Gastrocnemius medialis (tissue), 4 donors: Measurements from ENCODE around the gene SH2D2A. TPM values are rescaled to one million over a fixed set of nuclear protein-coding genes. Genes with fewer than 3 reads are reported as not detected.

Experiments
- ATAC-seq, 2 donors: fragments of 150-250 bp; one replicate each; pipeline ENCODE4 v1.9.1; 2016
- DNase-seq, 2 donors: peaks; one replicate each; pipeline ENCODE4 v3.0.0-alpha.2; 2019
- H3K27ac ChIP-seq, 4 donors: fragments of 200-600 bp; sonication (generic); 1 replicate in 1 of 4; 2 replicates in 3 of 4; pipeline ENCODE4 v1.5.1; 2016 to 2018; ENCODE audit warnings: mild to moderate bottlenecking in 2 of 4, moderate library complexity in 1 of 4
- H3K27me3 ChIP-seq, 3 donors: fragments of 200-600 bp; sonication (generic) in 2 of 3; 1 replicate in 1 of 3; 2 replicates in 2 of 3; pipeline versions ENCODE4 v1.5.1 to v1.6.0; 2016 to 2019; ENCODE audit warnings: mild to moderate bottlenecking in 1 of 3, moderate library complexity in 1 of 3
- H3K36me3 ChIP-seq, 2 donors: fragments of 200-600 bp; sonication (generic) in 1 of 2; one replicate each; pipeline ENCODE4 v1.5.1; 2017 to 2018
- H3K4me1 ChIP-seq, 2 donors: fragments of 200-600 bp; sonication (generic) in 1 of 2; one replicate each; pipeline ENCODE4 v1.5.1; 2016 to 2017; ENCODE audit warnings: mild to moderate bottlenecking in 2 of 2
- H3K4me3 ChIP-seq, 4 donors: fragments of 200-600 bp; sonication (generic) in 3 of 4; 1 replicate in 1 of 4; 2 replicates in 3 of 4; pipeline ENCODE4 v1.5.1; 2016 to 2019; ENCODE audit warnings: mild to moderate bottlenecking in 2 of 4
- H3K9me3 ChIP-seq, 3 donors: fragments of 200-600 bp; sonication (generic) in 2 of 3; 1 replicate in 1 of 3; 2 replicates in 2 of 3; pipeline ENCODE4 v1.5.1; 2016 to 2019
- CTCF ChIP-seq, 5 experiments: fragments of 450-650 bp in 3 of 5; fragments of 200-600 bp in 2 of 5; sonication (generic) in 2 of 5; IDR thresholded peaks in 4 of 5; conservative IDR thresholded peaks in 1 of 5; 1 replicate in 4 of 5; 2 replicates in 1 of 5; pipeline ENCODE4 v1.5.1; 2016 to 2019; ENCODE audit warnings: antibody characterized with exemption in 5 of 5, mild to moderate bottlenecking in 3 of 5, moderate library complexity in 3 of 5
- POLR2A ChIP-seq, 2 donors: fragments of 450-650 bp; IDR thresholded peaks; one replicate each; pipeline ENCODE4 v1.6.1; 2017; ENCODE audit warnings: antibody characterized with exemption in 2 of 2, mild to moderate bottlenecking in 2 of 2, moderate library complexity in 2 of 2
- in situ Hi-C, 4 donors: fragments of 200-750 bp; cut with MboI; loops; one replicate each; pipeline versions ENCODE4 v1.15.0 to v1.8.0; 2017; ENCODE audit warnings: low sequenced_read_pairs in 4 of 4
- intact Hi-C: fragments of 100-400 bp; cut with DNase I; formaldehyde crosslinking; loops from one replicate; pipeline ENCODE4 v1.15.1; 2023; ENCODE audit warnings: low total_unique reads
- total RNA-seq, 4 donors: library from RNA; depleted of rRNA; stranded (reverse); fragments of >200 nt; gene quantifications; one replicate each; pipeline versions ENCODE4 v1.1.0 to v1.2.3, GENCODE V29; 2016

The SH2D2A gene
- total RNA-seq, 4 donors from 2014 or later, result 0.82 to 1.1 TPM; not detected in 2

- Histone ChIP-seq H3K36me3 (peaks cover 0 to 76% of the 10 kb centered on the region in 2 donors), H3K4me3 (no peak overlapping the region), H3K27ac (no peak overlapping the region), H3K27me3 (no peaks in the 10 kb centered on the region), H3K4me1 (no peaks in the 10 kb centered on the region), H3K9me3 (no peaks in the 10 kb centered on the region)
- DNase-seq (no peak), ATAC-seq (no peak)
- intact Hi-C loops, result no loop called here
- no peak for TF ChIP-seq POLR2A (IDR thresholded peaks at IDR 0.05)
- TF ChIP-seq CTCF (IDR thresholded peaks at IDR 0.05 in 4 of 5, conservative IDR thresholded peaks at IDR 0.05 in 1 of 5), result no peak
- in situ Hi-C loops, result no loop called here
These were observed 26.9 kb downstream of the SH2D2A start for GRCh38 chr1:156789621-156790318.

GRCh38 chr1:156788136-156788535, 28.5 kb downstream of the SH2D2A start:
- in situ Hi-C loops (no loop called here), intact Hi-C loops (no loop called here)
- no peak overlapping the region for H3K4me3 ChIP-seq
- H3K9me3 ChIP-seq, result no peaks in the 10 kb centered on the region
- peaks cover 0 to 77% of the 10 kb centered on the region in 2 donors for H3K36me3 ChIP-seq
- H3K27ac ChIP-seq, result no peak overlapping the region
- TF ChIP-seq POLR2A (IDR thresholded peaks at IDR 0.05) (no peak), CTCF (IDR thresholded peaks at IDR 0.05 in 4 of 5, conservative IDR thresholded peaks at IDR 0.05 in 1 of 5) (no peak)
- ATAC-seq, result no peak
- H3K27me3 ChIP-seq, result no peaks in the 10 kb centered on the region
- H3K4me1 ChIP-seq, result no peaks in the 10 kb centered on the region
- DNase-seq, result no peak

GRCh38 chr1:156786640-156787039, 30.0 kb downstream of the SH2D2A start:
- Histone ChIP-seq H3K9me3 (no peaks in the 10 kb centered on the region), H3K27me3 (no peaks in the 10 kb centered on the region), H3K4me1 (peaks cover 2 to 5% of the 10 kb centered on the region in 2 donors), H3K4me3 (no peak overlapping the region), H3K36me3 (peaks cover 0 to 69% of the 10 kb centered on the region in 2 donors), H3K27ac (no peak overlapping the region)
- DNase-seq, result no peak
- TF ChIP-seq POLR2A (IDR thresholded peaks at IDR 0.05) (no peak), CTCF (IDR thresholded peaks at IDR 0.05 in 4 of 5, conservative IDR thresholded peaks at IDR 0.05 in 1 of 5) (no peak)
- no peak for ATAC-seq
- intact Hi-C loops (no loop called here), in situ Hi-C loops (no loop called here)

- Histone ChIP-seq H3K27me3 (no peaks in the 10 kb centered on the region), H3K4me3 (no peak overlapping the region), H3K4me1 (peaks cover 13% of the 10 kb centered on the region in 2 donors), H3K9me3 (no peaks in the 10 kb centered on the region), H3K27ac (no peak overlapping the region), H3K36me3 (peaks cover 0 to 57% of the 10 kb centered on the region in 2 donors)
- ATAC-seq, result no peak
- in situ Hi-C loops (no loop called here), intact Hi-C loops (no loop called here)
- no peak for DNase-seq
- TF ChIP-seq POLR2A (IDR thresholded peaks at IDR 0.05) (no peak), CTCF (IDR thresholded peaks at IDR 0.05 in 4 of 5, conservative IDR thresholded peaks at IDR 0.05 in 1 of 5) (no peak)
These were observed 31.2 kb downstream of the SH2D2A start for GRCh38 chr1:156785458-156785857.
